ENCODE measurements around the gene MACROD2.

GRCh38 chr20:15179381-15179780, 1184.1 kb downstream of the MACROD2 start:
- TF ChIP-seq CTCF (conservative IDR thresholded peaks at IDR 0.05): no peak
- TF ChIP-seq ZFX (IDR thresholded peaks at IDR 0.05): no peak
